Lower leg skin (tissue), 4 donors: Measurements from ENCODE around the gene DTX1. TPM values are rescaled to one million over a fixed set of nuclear protein-coding genes. Genes with fewer than 3 reads are reported as not detected.

Experiments
- DNase-seq, 2 donors: peaks; one replicate each; pipeline ENCODE4 v3.0.0-alpha.2; 2019; ENCODE audit warnings: low spot score in 2 of 2
- H3K4me3 ChIP-seq: fragments of 200-600 bp; sonication (generic); 2 replicates; pipeline ENCODE4 v1.5.1; 2017; ENCODE audit warnings: mild to moderate bottlenecking, low read depth; ENCODE audit not compliant: poor library complexity, severe bottlenecking
- CTCF ChIP-seq, 3 donors: fragments of 450-650 bp; IDR thresholded peaks; one replicate each; pipeline ENCODE4 v1.5.1; 2016; ENCODE audit warnings: antibody characterized with exemption in 3 of 3, mild to moderate bottlenecking in 3 of 3, moderate library complexity in 2 of 3
- POLR2A ChIP-seq, 2 donors: fragments of 450-650 bp; IDR thresholded peaks; one replicate each; pipeline ENCODE4 v1.6.1; 2016 to 2017; ENCODE audit warnings: antibody characterized with exemption in 2 of 2, mild to moderate bottlenecking in 1 of 2, moderate library complexity in 1 of 2
- WGBS, 2 donors: methylation state at CpG; one replicate each; pipeline ENCODE4 v1.1.5; 2018; 5-methylcytosine and 5-hydroxymethylcytosine counted together
- intact Hi-C: fragments of 100-400 bp; cut with DNase I; formaldehyde crosslinking; loops from one replicate; pipeline ENCODE4 v1.15.0; 2023; ENCODE audit warnings: low total_unique reads
- total RNA-seq, 4 donors: library from RNA; depleted of rRNA; stranded (reverse); fragments of >200 nt; gene quantifications; one replicate each; pipeline ENCODE4 v1.1.0, GENCODE V29; 2016

DTX1 gene
- total RNA-seq, 4 donors from 2014 or later: 1.5 to 5.0 (median 3.4) TPM

GRCh38 chr12:113133036-113133435 lies 76.5 kb downstream of the DTX1 start:
- no peak for TF ChIP-seq CTCF (IDR thresholded peaks at IDR 0.05)
- TF ChIP-seq POLR2A (IDR thresholded peaks at IDR 0.05): no peak
- H3K4me3 ChIP-seq: no peak overlapping the region
- intact Hi-C loops: no loop called here
- DNase-seq: no peak
- 69 to 72% methylated on average over 6 of the region's 6 CpGs for WGBS, 2 donors

- WGBS, 2 donors: 57 to 82% methylated on average over 3 of the region's 3 CpGs
- TF ChIP-seq CTCF (IDR thresholded peaks at IDR 0.05): no peak
- no peak for TF ChIP-seq POLR2A (IDR thresholded peaks at IDR 0.05)
- no peak overlapping the region for H3K4me3 ChIP-seq
- no peak for DNase-seq
- intact Hi-C loops: no loop called here
These were observed 77.1 kb downstream of the DTX1 start for GRCh38 chr12:113133666-113134065.

- intact Hi-C loops: no loop called here
- TF ChIP-seq CTCF (IDR thresholded peaks at IDR 0.05): no peak
- TF ChIP-seq POLR2A (IDR thresholded peaks at IDR 0.05): no peak
- whole genome bisulfite sequencing, 2 donors: 69 to 74% methylated on average over 2 of the region's 2 CpGs
- no peak for DNase-seq
- no peak overlapping the region for H3K4me3 ChIP-seq
These were observed 77.5 kb downstream of the DTX1 start for GRCh38 chr12:113134071-113134470.

- TF ChIP-seq CTCF (IDR thresholded peaks at IDR 0.05) (no peak), POLR2A (IDR thresholded peaks at IDR 0.05) (no peak)
- WGBS, 2 donors: 42 to 71% methylated on average over 5 to 6 of the region's 6 CpGs
- intact Hi-C loops: no loop called here
- no peak for DNase-seq
- H3K4me3 ChIP-seq: no peak overlapping the region
These were observed 78.0 kb downstream of the DTX1 start for GRCh38 chr12:113134521-113134951.

GRCh38 chr12:113135178-113136127 lies 78.9 kb downstream of the DTX1 start, which contains the start of gene RASAL1:
TSS of gene RASAL1 (minus strand) at chr12:113135761. CDS start at chr12:113135462, 299 bp downstream.
- intact Hi-C loops: no loop called here
- H3K4me3 ChIP-seq: no peak within 1 kb of the TSS
- TF ChIP-seq CTCF (IDR thresholded peaks at IDR 0.05) (no peak), POLR2A (IDR thresholded peaks at IDR 0.05) (no peak)
- WGBS, 2 donors: 2 to 7% methylated on average over 29 to 32 of the region's 68 CpGs
- DNase-seq: peak in 1 of 2 donors; percentile 42
